Endothelial cell of umbilical vein (primary cell): ENCODE measurements around the gene ZNF507. TPM values are rescaled to one million over a fixed set of nuclear protein-coding genes. Genes with fewer than 3 reads are reported as not detected.

Experiments used
- BruUV-seq: library from RNA; stranded (reverse); fragments of 400-500 nt; replicated peaks from 2 replicates; lab custom pipeline; 2021; lab: Mats Ljungman, UMichigan
- CTCF ChIA-PET: fragments of 300-600, 350-600 bp; sonication (Branson Sonifier 250); formaldehyde crosslinking; loops from one replicate; lab custom pipeline; 2021; ENCODE audit warnings: antibody characterized with exemption, inconsistent platforms; lab: Charles Lee
- POLR2A ChIA-PET: fragments of 300-600, 350-600 bp; sonication (Branson Sonifier 250); formaldehyde crosslinking; loops from one replicate; lab custom pipeline; 2021; ENCODE audit warnings: antibody characterized with exemption, inconsistent platforms; lab: Charles Lee
- DNase-seq: peaks from one replicate; pipeline ENCODE4 v3.0.0-alpha.2; 2011; ENCODE audit warnings: low read depth, low spot score
- FAIRE-seq: peaks from 2 replicates; lab custom pipeline; 2011; peaks lifted over from hg19 to GRCh38; lab: Jason Lieb, UNC
- H2AFZ ChIP-seq: 2 replicates; pipeline ENCODE4 v1.6.0; 2012; ENCODE audit warnings: low read depth, low read length, control low read depth, inconsistent platforms
- H3K27ac ChIP-seq: 2 replicates; pipeline ENCODE4 v1.5.1; 2011; ENCODE audit warnings: low read depth, mild to moderate bottlenecking, control low read depth, low read length, moderate library complexity; ENCODE audit not compliant: insufficient read depth
- H3K27me3 ChIP-seq, 2 experiments: 2 replicates each; pipeline versions ENCODE4 v1.6.0 to v1.6.1; 2011; ENCODE audit warnings: low read length in 2 of 2, mixed read lengths in 1 of 2; ENCODE audit not compliant: control insufficient read depth in 2 of 2, insufficient read depth in 2 of 2
- H3K36me3 ChIP-seq, 2 experiments: 2 replicates in 1 of 2; 3 replicates in 1 of 2; pipeline ENCODE4 v1.5.1; 2011; ENCODE audit warnings: low read length in 2 of 2, mild to moderate bottlenecking in 1 of 2, moderate library complexity in 1 of 2; ENCODE audit not compliant: control insufficient read depth in 2 of 2, insufficient read depth in 2 of 2; ENCODE audit errors: extremely low read depth in 1 of 2
- H3K4me1 ChIP-seq: 3 replicates; pipeline ENCODE4 v1.5.1; 2011; ENCODE audit warnings: mild to moderate bottlenecking, low read length; ENCODE audit not compliant: control insufficient read depth, insufficient read depth; ENCODE audit errors: extremely low read depth
- H3K4me2 ChIP-seq: 2 replicates; pipeline ENCODE4 v1.6.1; 2011; ENCODE audit warnings: low read length, control low read depth, mixed read lengths; ENCODE audit not compliant: insufficient read depth
- H3K4me3 ChIP-seq, 3 experiments: fragments of 200-600 bp in 1 of 3; sonication (generic), shearing (Covaris generic) in 1 of 3; replicated peaks in 1 of 3; 2 replicates each; pipeline ENCODE4 v1.5.1; 2011 to 2016; ENCODE audit warnings: control low read depth in 3 of 3, low read length in 3 of 3, mild to moderate bottlenecking in 2 of 3, inconsistent platforms in 1 of 3, low read depth in 1 of 3, moderate library complexity in 1 of 3; ENCODE audit not compliant: insufficient read depth in 1 of 3
- H3K79me2 ChIP-seq: 2 replicates; pipeline ENCODE4 v1.6.0; 2012; ENCODE audit warnings: low read length, inconsistent platforms; ENCODE audit not compliant: control insufficient read depth, insufficient read depth
- H3K9ac ChIP-seq: replicated peaks from 2 replicates; pipeline ENCODE3; 2011; ENCODE audit warnings: low read length, control low read depth; ENCODE audit not compliant: insufficient read depth; ENCODE audit errors: extremely low read depth
- H3K9me1 ChIP-seq: replicated peaks from 3 replicates; pipeline ENCODE4 v1.6.0; 2011; ENCODE audit warnings: mild to moderate bottlenecking, low read length; ENCODE audit not compliant: control insufficient read depth, insufficient read depth; ENCODE audit errors: extremely low read depth
- H3K9me3 ChIP-seq: replicated peaks from 2 replicates; pipeline ENCODE4 v1.5.1; 2012; ENCODE audit warnings: low read length, inconsistent platforms; ENCODE audit not compliant: control insufficient read depth, insufficient read depth
- H4K20me1 ChIP-seq: replicated peaks from 2 replicates; pipeline ENCODE3; 2011; ENCODE audit warnings: mild to moderate bottlenecking, low read length; ENCODE audit not compliant: control insufficient read depth, insufficient read depth; ENCODE audit errors: extremely low read depth
- EZH2 ChIP-seq: IDR thresholded peaks from 2 replicates; pipeline ENCODE4 v1.6.1; 2012; ENCODE audit warnings: borderline replicate concordance, low read depth, mild to moderate bottlenecking, moderate library complexity, low read length, inconsistent platforms; ENCODE audit not compliant: severe bottlenecking
- FOS ChIP-seq: IDR thresholded peaks from 2 replicates; pipeline ENCODE4 v1.6.1; 2011; ENCODE audit warnings: mild to moderate bottlenecking, low read length, moderate library complexity, borderline replicate concordance; ENCODE audit not compliant: insufficient read depth
- GATA2 ChIP-seq: IDR thresholded peaks from 2 replicates; pipeline ENCODE4 v1.7.0; 2011; ENCODE audit warnings: low read depth, mild to moderate bottlenecking, moderate library complexity, mixed read lengths, low read length; ENCODE audit not compliant: insufficient read length, insufficient read depth
- JUN ChIP-seq: IDR thresholded peaks from 2 replicates; pipeline ENCODE4 v1.6.1; 2011; ENCODE audit warnings: borderline replicate concordance, low read depth; ENCODE audit not compliant: insufficient read length, insufficient read depth
- MYC ChIP-seq: IDR thresholded peaks from one replicate; pipeline ENCODE4 v1.6.1; 2011; ENCODE audit warnings: mild to moderate bottlenecking, low read depth, low read length
- POLR2A ChIP-seq: IDR thresholded peaks from 2 replicates; pipeline ENCODE4 v1.6.1; 2012; ENCODE audit warnings: low read depth, mild to moderate bottlenecking, control low read depth, low read length
- POLR2AphosphoS5 ChIP-seq: IDR thresholded peaks from 2 replicates; pipeline ENCODE4 v1.6.1; 2012; ENCODE audit warnings: low read depth, mild to moderate bottlenecking, control low read depth, low read length, moderate library complexity; ENCODE audit not compliant: insufficient read depth
- dilution Hi-C: fragments of 300-500 bp; cut with MboI; formaldehyde crosslinking; loops from one replicate; pipeline ENCODE4 v1.15.0; 2019; ENCODE audit warnings: low sequenced_read_pairs; ENCODE audit not compliant: extremely low pct_ligation_motif_present
- intact Hi-C: fragments of 100-400 bp; cut with micrococcal nuclease; formaldehyde crosslinking; loops from one replicate; pipeline ENCODE4 v1.10.0; 2022
- polyA plus RNA-seq, 4 experiments: library from polyadenylated mRNA; depleted of rRNA in 3 of 4; stranded (reverse) in 3 of 4; unstranded in 1 of 4; fragments of >200 nt; gene quantifications; 2 replicates each; pipeline versions ENCODE4 v1.2.1 to v1.2.3, GENCODE V29; 2011 to 2012; ENCODE audit warnings: missing spikeins in 1 of 4
- total RNA-seq: library from RNA; stranded (reverse); gene quantifications from 2 replicates; pipeline ENCODE4 v1.2.3, GENCODE V29; 2021
- TF ChIP-seq, protein P1 (sequence below), 2 donors: IDR thresholded peaks; 1 replicate in 1 of 2; 2 replicates in 1 of 2; pipeline ENCODE4 v1.5.1; 2011; ENCODE audit warnings: low read length in 2 of 2, mild to moderate bottlenecking in 2 of 2, moderate library complexity in 2 of 2, control low read depth in 1 of 2, inconsistent platforms in 1 of 2, low read depth in 1 of 2; ENCODE audit not compliant: insufficient read depth in 1 of 2; ENCODE audit errors: extremely low read depth in 1 of 2
- TF ChIP-seq, protein P2 (sequence below): IDR thresholded peaks from 2 replicates; pipeline ENCODE4 v1.6.1; 2011; ENCODE audit not compliant: insufficient read depth, insufficient read length

ZNF507 gene
- total and polyA plus RNA-seq, 2 donors (not counting 3 experiments of a cell fraction or from before 2014, with no cell fraction given) = 6.8 to 23.0 TPM

DNA sequence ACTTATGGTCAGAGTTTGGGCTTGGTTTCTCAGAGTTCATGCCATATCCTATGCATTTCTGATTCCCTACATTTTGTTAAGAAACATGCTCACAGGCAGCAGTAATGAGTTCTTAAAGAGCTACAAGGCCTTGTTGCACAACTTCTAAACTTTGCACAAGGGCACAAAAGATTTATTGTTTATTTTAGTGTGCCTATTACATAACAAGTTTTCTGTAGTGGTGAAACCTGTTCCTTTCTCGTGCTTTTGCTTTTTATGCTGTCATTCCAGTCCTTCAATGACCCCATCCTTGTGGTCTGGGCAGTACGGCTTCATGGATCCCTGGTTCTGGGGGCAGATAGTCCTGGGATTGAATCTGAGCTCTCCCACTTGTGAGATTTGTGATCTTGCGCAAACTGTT is 17.8 kb downstream of the ZNF507 start:
- Histone ChIP-seq H3K79me2 (peaks cover 61% of the 10 kb centered on the region), H4K20me1 (peaks cover 9% of the 10 kb centered on the region), H3K36me3 (peaks cover 4 to 22% of the 10 kb centered on the region in 2 experiments), H2AFZ (no peak overlapping the region), H3K4me1 (no peaks in the 10 kb centered on the region), H3K9ac (no peak overlapping the region), H3K4me2 (no peak overlapping the region), H3K27ac (no peak overlapping the region), H3K27me3 (no peaks in the 10 kb centered on the region), H3K4me3 (no peak overlapping the region), H3K9me3 (no peaks in the 10 kb centered on the region), H3K9me1 (no peaks in the 10 kb centered on the region)
- TF ChIP-seq EZH2 (no peak), GATA2 (no peak), MYC (no peak), POLR2A (no peak), JUN (no peak), FOS (no peak), POLR2AphosphoS5 (no peak)
- TF ChIP-seq, protein P1, sequence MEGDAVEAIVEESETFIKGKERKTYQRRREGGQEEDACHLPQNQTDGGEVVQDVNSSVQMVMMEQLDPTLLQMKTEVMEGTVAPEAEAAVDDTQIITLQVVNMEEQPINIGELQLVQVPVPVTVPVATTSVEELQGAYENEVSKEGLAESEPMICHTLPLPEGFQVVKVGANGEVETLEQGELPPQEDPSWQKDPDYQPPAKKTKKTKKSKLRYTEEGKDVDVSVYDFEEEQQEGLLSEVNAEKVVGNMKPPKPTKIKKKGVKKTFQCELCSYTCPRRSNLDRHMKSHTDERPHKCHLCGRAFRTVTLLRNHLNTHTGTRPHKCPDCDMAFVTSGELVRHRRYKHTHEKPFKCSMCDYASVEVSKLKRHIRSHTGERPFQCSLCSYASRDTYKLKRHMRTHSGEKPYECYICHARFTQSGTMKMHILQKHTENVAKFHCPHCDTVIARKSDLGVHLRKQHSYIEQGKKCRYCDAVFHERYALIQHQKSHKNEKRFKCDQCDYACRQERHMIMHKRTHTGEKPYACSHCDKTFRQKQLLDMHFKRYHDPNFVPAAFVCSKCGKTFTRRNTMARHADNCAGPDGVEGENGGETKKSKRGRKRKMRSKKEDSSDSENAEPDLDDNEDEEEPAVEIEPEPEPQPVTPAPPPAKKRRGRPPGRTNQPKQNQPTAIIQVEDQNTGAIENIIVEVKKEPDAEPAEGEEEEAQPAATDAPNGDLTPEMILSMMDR (IDR thresholded peaks at IDR 0.05; ENCODE audit: extremely low read depth in 1 of 2, insufficient read depth in 1 of 2, low read depth in 1 of 2, low read length in 2 of 2) = no peak
- TF ChIP-seq, protein P2, sequence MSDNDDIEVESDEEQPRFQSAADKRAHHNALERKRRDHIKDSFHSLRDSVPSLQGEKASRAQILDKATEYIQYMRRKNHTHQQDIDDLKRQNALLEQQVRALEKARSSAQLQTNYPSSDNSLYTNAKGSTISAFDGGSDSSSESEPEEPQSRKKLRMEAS = no peak
- no TSS peak for BruUV-seq
- POLR2A ChIA-PET = no interaction called here
- dilution Hi-C loops (no loop called here), intact Hi-C loops (no loop called here)
- no peak for FAIRE-seq
- CTCF ChIA-PET = interaction anchor here (1.0 kb wide), 1 partner anchor 11 kb away, joined by 3 read pairs; no protein-coding TSS in a partner anchor
- no peak for DNase-seq
